OCI-LY7 (cell line): ENCODE results near the gene FAM131C. TPM values are rescaled to one million over a fixed set of nuclear protein-coding genes. Genes with fewer than 3 reads are reported as not detected.

ENCODE experiments used
- BruUV-seq: library from RNA; stranded (reverse); fragments of 400-500 nt; replicated peaks from 2 replicates; lab custom pipeline; 2021; lab: Mats Ljungman, UMichigan
- CTCF ChIA-PET: fragments of 300-600 bp; sonication (Branson Sonifier 250); formaldehyde crosslinking; loops from one replicate; lab custom pipeline; 2022; ENCODE audit warnings: antibody characterized with exemption; ENCODE audit not compliant: unreplicated experiment; lab: Charles Lee
- POLR2A ChIA-PET: fragments of 300-600 bp; sonication (Branson Sonifier 250); formaldehyde crosslinking; loops from one replicate; lab custom pipeline; 2022; ENCODE audit warnings: antibody characterized with exemption; lab: Charles Lee
- DNase-seq: peaks from one replicate; pipeline ENCODE4 v3.0.0-alpha.2; 2015; ENCODE audit warnings: low spot score
- H2AFZ ChIP-seq: fragments of 200-600 bp; sonication (generic), shearing (Covaris generic); 2 replicates; pipeline ENCODE4 v1.6.1; 2014; ENCODE audit warnings: mild to moderate bottlenecking, antibody characterized with exemption, low read length, moderate library complexity
- H3K27ac ChIP-seq: fragments of 200-600 bp; sonication (generic); 2 replicates; pipeline ENCODE4 v1.5.1; 2014; ENCODE audit warnings: mixed run types, low read depth, mild to moderate bottlenecking, moderate library complexity, low read length, inconsistent platforms; ENCODE audit not compliant: poor library complexity, severe bottlenecking
- H3K36me3 ChIP-seq: fragments of 200-600 bp; sonication (generic); 2 replicates; pipeline ENCODE4 v1.6.1; 2014; ENCODE audit warnings: mild to moderate bottlenecking, antibody characterized with exemption, low read length, moderate library complexity, mixed read lengths; ENCODE audit not compliant: insufficient read depth
- H3K4me1 ChIP-seq: fragments of 200-600 bp; sonication (generic); 2 replicates; pipeline ENCODE4 v1.5.1; 2014; ENCODE audit warnings: mild to moderate bottlenecking, low read length; ENCODE audit not compliant: insufficient read depth, poor library complexity, severe bottlenecking
- H3K4me2 ChIP-seq: fragments of 200-600 bp; sonication (generic); 2 replicates; pipeline ENCODE4 v1.6.1; 2014; ENCODE audit warnings: mild to moderate bottlenecking, low read length
- H3K4me3 ChIP-seq: fragments of 200-600 bp; sonication (generic); 2 replicates; pipeline ENCODE4 v1.5.1; 2014; ENCODE audit warnings: mild to moderate bottlenecking, low read depth, low read length; ENCODE audit not compliant: poor library complexity, severe bottlenecking
- H3K79me2 ChIP-seq: fragments of 200-600 bp; sonication (generic); 2 replicates; pipeline ENCODE4 v1.6.1; 2016; ENCODE audit warnings: low read depth, mild to moderate bottlenecking, low read length, moderate library complexity, mixed read lengths; ENCODE audit not compliant: insufficient read depth
- H3K9me2 ChIP-seq: fragments of 200-600 bp; sonication (generic); 2 replicates; pipeline ENCODE4 v1.6.1; 2016; ENCODE audit warnings: mild to moderate bottlenecking, low read length, mixed read lengths; ENCODE audit not compliant: insufficient read depth
- H3K9me3 ChIP-seq: fragments of 200-600 bp; sonication (generic); 2 replicates; pipeline ENCODE4 v1.6.1; 2014; ENCODE audit warnings: mild to moderate bottlenecking, mixed run types, low read length, mixed read lengths
- H4K20me1 ChIP-seq: fragments of 200-600 bp; sonication (generic); 2 replicates; pipeline ENCODE4 v1.6.1; 2014; ENCODE audit warnings: mild to moderate bottlenecking, antibody characterized with exemption, low read length, moderate library complexity, mixed read lengths; ENCODE audit not compliant: insufficient read depth
- CTCF ChIP-seq: fragments of 200-600 bp; sonication (generic); conservative IDR thresholded peaks from 2 replicates; pipeline ENCODE4 v1.5.1; 2014; ENCODE audit warnings: mild to moderate bottlenecking, antibody characterized with exemption, low read length, moderate library complexity, mixed read lengths
- EZH2phosphoT487 ChIP-seq: fragments of 200-600 bp; sonication (generic); IDR thresholded peaks from 2 replicates; pipeline ENCODE4 v1.6.1; 2018; ENCODE audit warnings: low read depth, borderline replicate concordance, mild to moderate bottlenecking, mixed run types, antibody characterized with exemption, low read length, moderate library complexity, mixed read lengths
- intact Hi-C: fragments of 100-400 bp; cut with micrococcal nuclease; formaldehyde crosslinking; loops from one replicate; pipeline ENCODE4 v1.10.0; 2022; ENCODE audit not compliant: unreplicated experiment
- total RNA-seq, 2 experiments: library from RNA; depleted of rRNA in 1 of 2; stranded (reverse); fragments of >200 nt in 1 of 2; shearing (Covaris generic) in 1 of 2; gene quantifications; 2 replicates each; pipeline ENCODE4 v1.2.3, GENCODE V29; 2014 to 2022

Gene FAM131C
- total RNA-seq, 2 experiments from 2014 or later = not detected

- Histone ChIP-seq H3K9me2 (no peaks in the 10 kb centered on the region), H3K4me1 (no peaks in the 10 kb centered on the region), H3K4me2 (no peak overlapping the region), H3K79me2 (no peaks in the 10 kb centered on the region), H3K9me3 (no peaks in the 10 kb centered on the region), H3K27ac (no peak overlapping the region), H3K4me3 (no peak overlapping the region), H2AFZ (no peak overlapping the region), H3K36me3 (no peaks in the 10 kb centered on the region), H4K20me1 (no peaks in the 10 kb centered on the region)
- TF ChIP-seq CTCF (no peak), EZH2phosphoT487 (no peak)
- ChIA-PET POLR2A (no interaction called here), CTCF (no interaction called here)
- DNase-seq = no peak
- BruUV-seq = no TSS peak
- intact Hi-C loops = no loop called here
These were observed 20.2 kb upstream of the FAM131C start for GRCh38 chr1:16093611-16094010.

- H4K20me1 ChIP-seq = no peaks in the 10 kb centered on the region
- no TSS peak for BruUV-seq
- DNase-seq = no peak
- no peaks in the 10 kb centered on the region for H3K9me3 ChIP-seq
- no peak overlapping the region for H2AFZ ChIP-seq
- H3K4me3 ChIP-seq = no peak overlapping the region
- no peak overlapping the region for H3K27ac ChIP-seq
- H3K79me2 ChIP-seq = no peaks in the 10 kb centered on the region
- ChIA-PET POLR2A (interaction anchor here (0.6 kb wide), 1 partner anchor 169 kb away, joined by 3 read pairs; no protein-coding TSS in a partner anchor), CTCF (no interaction called here)
- TF ChIP-seq EZH2phosphoT487 (no peak), CTCF (no peak)
- H3K9me2 ChIP-seq = no peaks in the 10 kb centered on the region
- H3K36me3 ChIP-seq = no peaks in the 10 kb centered on the region
- no peaks in the 10 kb centered on the region for H3K4me1 ChIP-seq
- H3K4me2 ChIP-seq = no peak overlapping the region
- intact Hi-C loops = no loop called here
These were observed 19.6 kb upstream of the FAM131C start for GRCh38 chr1:16092923-16093511.
